ENCODE data around the gene CTNNBL1.

DNA sequence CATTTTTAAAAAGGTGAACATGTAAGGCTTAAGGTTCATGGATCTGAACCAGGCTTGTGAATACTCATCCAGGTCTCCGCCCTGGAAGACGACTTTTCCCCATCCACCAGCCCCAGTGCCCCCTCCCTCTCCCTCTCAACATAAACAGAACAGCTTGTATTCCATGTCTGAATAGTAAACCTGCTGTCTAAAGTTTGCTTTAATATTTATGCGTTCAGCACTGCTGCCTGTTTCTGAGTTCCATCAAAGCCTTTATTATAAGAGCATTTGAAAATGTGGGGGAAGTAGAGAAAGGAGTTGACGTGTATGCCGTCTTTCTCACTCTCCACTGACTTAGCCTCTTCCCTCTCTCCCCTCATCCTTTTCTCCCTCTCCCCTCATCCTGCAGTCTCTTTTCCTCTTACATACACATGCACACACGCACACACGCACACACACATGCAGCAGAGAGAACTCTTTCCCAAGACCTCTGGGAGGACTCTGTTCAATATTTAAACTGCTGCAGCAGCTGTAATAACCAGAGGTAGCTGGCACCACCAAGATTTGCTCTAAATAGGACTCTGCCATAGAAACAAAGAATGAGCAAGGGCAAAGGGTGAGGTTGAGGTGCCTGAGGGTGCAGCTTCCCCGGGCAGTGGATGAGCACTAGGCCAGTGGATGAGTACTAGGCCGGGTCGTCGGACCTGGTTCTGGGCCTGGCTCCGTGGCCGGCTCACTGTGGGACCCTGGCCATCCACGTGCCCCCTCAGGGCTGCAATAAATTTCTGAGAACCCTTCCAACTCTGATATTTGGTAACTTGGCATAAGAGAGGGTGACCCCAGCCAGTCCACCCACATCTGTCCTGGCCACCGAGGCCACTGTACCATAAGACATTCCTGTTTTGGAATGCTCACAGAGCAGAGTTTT is 173.7 kb downstream of the CTNNBL1 start:
- TF ChIP-seq TAF1 (IDR thresholded peaks at IDR 0.05; ENCODE audit: borderline replicate concordance, low read depth, low read length): no peak
- TF ChIP-seq POLR2A (IDR thresholded peaks at IDR 0.05; ENCODE audit: low read depth, low read length): no peak
- no peak for TF ChIP-seq POLR2AphosphoS5 (IDR thresholded peaks at IDR 0.05; ENCODE audit: low read depth, low read length)

Data from GM12892 (cell line).